Chondrocyte (in vitro differentiated cells): ENCODE results near the gene DLG3. TPM values are rescaled to one million over a fixed set of nuclear protein-coding genes. Genes with fewer than 3 reads are reported as not detected.

Experiments used
- DNase-seq: peaks from one replicate; pipeline ENCODE4 v3.0.0; 2021; ENCODE audit warnings: mixed read lengths, low spot score
- H3K27ac Mint-ChIP-seq: one replicate; pipeline ENCODE4 v1.8.0; 2021; ENCODE audit warnings: mild to moderate bottlenecking, moderate library complexity, mixed read lengths; ENCODE audit not compliant: unreplicated experiment
- H3K27me3 Mint-ChIP-seq: 2 replicates; pipeline ENCODE4 v1.8.0; 2021; ENCODE audit warnings: low read depth, mixed read lengths
- H3K36me3 Mint-ChIP-seq: 2 replicates; pipeline ENCODE4 v1.8.0; 2021; ENCODE audit warnings: low read depth, mixed read lengths
- H3K4me1 Mint-ChIP-seq: 2 replicates; pipeline ENCODE4 v1.8.0; 2021; ENCODE audit warnings: low read depth, mild to moderate bottlenecking, mixed read lengths
- H3K4me3 Mint-ChIP-seq: one replicate; pipeline ENCODE4 v1.8.0; 2021; ENCODE audit warnings: mild to moderate bottlenecking, moderate library complexity, mixed read lengths; ENCODE audit not compliant: unreplicated experiment
- H3K9me3 Mint-ChIP-seq: 2 replicates; pipeline ENCODE4 v1.8.0; 2021; ENCODE audit warnings: low read depth, mixed read lengths
- total RNA-seq: library from RNA; stranded (reverse); gene quantifications from 3 replicates; pipeline ENCODE4 v1.2.1, GENCODE V29; 2021
- TF ChIP-seq, protein P1 (sequence below): fragments of 200-600 bp; sonication (generic); IDR thresholded peaks from 2 replicates; pipeline ENCODE4 v1.5.0; 2021; ENCODE audit warnings: antibody characterized with exemption, mild to moderate bottlenecking, moderate library complexity

Gene DLG3
- total RNA-seq, 1 donor from 2014 or later = 11.5 TPM

DNA sequence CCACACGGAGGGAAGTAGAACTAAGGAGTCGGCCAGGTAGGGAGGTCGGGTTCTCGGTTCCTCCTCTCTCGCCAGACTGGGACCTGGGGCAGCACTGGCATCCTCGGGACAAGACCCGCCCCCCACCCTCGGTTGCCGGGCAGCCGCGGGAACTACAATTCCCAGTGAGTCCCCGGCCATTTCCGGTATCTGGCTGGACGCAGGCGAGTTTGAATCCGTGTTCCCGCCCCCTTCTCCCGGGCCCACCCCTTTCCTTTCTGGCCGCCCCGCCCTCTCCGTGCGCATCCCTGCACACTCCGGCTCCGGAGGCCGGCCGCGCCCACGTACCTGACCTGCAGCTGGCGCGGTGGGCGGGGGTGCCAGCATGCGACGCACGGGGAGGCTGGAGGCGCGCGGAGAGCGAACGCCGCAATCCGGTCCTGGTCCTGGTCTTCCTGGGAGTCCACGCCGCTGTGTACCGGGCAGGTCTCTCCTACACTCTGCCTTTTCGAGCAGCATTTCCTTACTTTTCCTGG is 10.2 kb upstream of the DLG3 start:
- no peaks in the 10 kb centered on the region for H3K27me3 Mint-ChIP-seq
- H3K36me3 Mint-ChIP-seq = no peaks in the 10 kb centered on the region
- peak overlapping the region; percentile 88 for H3K27ac Mint-ChIP-seq
- peak overlapping the region; percentile 82 for H3K4me3 Mint-ChIP-seq
- H3K9me3 Mint-ChIP-seq = peaks cover 2% of the 10 kb centered on the region
- DNase-seq = no peak
- peaks cover 11% of the 10 kb centered on the region for H3K4me1 Mint-ChIP-seq
- TF ChIP-seq, protein P1, sequence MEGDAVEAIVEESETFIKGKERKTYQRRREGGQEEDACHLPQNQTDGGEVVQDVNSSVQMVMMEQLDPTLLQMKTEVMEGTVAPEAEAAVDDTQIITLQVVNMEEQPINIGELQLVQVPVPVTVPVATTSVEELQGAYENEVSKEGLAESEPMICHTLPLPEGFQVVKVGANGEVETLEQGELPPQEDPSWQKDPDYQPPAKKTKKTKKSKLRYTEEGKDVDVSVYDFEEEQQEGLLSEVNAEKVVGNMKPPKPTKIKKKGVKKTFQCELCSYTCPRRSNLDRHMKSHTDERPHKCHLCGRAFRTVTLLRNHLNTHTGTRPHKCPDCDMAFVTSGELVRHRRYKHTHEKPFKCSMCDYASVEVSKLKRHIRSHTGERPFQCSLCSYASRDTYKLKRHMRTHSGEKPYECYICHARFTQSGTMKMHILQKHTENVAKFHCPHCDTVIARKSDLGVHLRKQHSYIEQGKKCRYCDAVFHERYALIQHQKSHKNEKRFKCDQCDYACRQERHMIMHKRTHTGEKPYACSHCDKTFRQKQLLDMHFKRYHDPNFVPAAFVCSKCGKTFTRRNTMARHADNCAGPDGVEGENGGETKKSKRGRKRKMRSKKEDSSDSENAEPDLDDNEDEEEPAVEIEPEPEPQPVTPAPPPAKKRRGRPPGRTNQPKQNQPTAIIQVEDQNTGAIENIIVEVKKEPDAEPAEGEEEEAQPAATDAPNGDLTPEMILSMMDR = no peak

DNA sequence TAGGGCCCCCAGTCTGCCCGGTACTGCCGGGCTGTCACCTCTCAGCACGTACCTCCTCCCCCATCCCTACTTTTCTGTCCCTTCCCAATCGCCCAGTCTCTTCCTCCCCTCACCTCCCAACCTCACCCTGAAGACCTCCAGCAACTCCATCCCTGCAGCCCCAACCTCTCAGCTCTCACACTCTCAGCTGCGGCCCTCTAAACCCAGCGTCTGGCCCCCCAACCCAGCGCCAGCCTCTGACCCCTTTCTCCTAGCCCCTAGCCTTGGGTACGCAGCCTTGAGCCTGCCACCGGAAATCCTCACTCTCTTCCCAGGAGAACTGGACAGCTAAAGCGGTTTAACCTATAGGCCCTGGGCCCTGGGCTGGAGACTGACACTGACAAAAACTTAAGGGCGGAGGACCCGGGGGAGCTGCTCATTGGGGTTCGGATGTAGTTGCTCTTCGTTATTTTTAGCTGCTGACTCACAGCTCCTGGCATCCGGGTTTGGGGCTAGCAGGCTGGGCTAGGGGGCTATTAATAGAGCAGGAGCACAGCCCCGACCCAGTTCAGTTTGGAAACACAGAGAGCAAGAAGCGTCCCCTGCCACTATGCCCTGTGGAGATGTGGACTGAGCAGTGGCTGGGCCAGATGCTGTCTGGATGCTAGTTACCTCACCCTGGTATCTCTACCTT is 9.6 kb upstream of the DLG3 start:
- TF ChIP-seq, protein P1 = no peak
- Mint-ChIP-seq H3K4me1 (peaks cover 11% of the 10 kb centered on the region), H3K27ac (peak overlapping the region; percentile 86), H3K36me3 (no peaks in the 10 kb centered on the region), H3K27me3 (no peaks in the 10 kb centered on the region), H3K4me3 (peak overlapping the region; percentile 82), H3K9me3 (peaks cover 2% of the 10 kb centered on the region)
- no peak for DNase-seq

- H3K27me3 Mint-ChIP-seq = peaks cover 5% of the 10 kb centered on the region
These were observed 8.3 kb upstream of the DLG3 start for GRCh38 chrX:70436343-70436742.

DNA sequence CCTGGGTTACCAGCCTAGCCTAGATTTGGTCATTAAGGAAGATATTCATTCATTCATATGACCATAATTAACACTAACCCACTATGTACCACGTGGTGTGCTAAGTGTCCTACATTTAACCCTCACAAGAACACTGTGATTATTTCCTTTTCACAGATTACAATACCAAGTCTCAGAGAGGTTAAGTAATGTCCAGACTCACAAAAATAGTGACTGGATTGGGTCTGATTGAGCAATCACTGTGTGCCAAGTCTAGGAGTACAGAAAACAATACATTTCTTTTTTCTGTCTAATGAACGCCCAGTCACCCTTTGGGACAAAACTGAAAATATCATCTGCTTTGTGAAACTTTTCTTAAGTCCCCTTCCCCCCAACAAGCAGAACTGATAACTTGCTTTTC is 7.6 kb upstream of the DLG3 start:
- no peak for DNase-seq
- H3K4me1 Mint-ChIP-seq = peaks cover 11% of the 10 kb centered on the region
- no peaks in the 10 kb centered on the region for H3K36me3 Mint-ChIP-seq
- H3K4me3 Mint-ChIP-seq = no peak overlapping the region
- no peak overlapping the region for H3K27ac Mint-ChIP-seq
- peaks cover 10% of the 10 kb centered on the region for H3K27me3 Mint-ChIP-seq
- TF ChIP-seq, protein P1 = no peak
- peaks cover 2% of the 10 kb centered on the region for H3K9me3 Mint-ChIP-seq

More at GRCh38 chrX:70436343-70436742, 8.3 kb upstream of the DLG3 start:
- H3K27ac Mint-ChIP-seq = no peak overlapping the region
- no peak for DNase-seq
- H3K4me1 Mint-ChIP-seq = peaks cover 11% of the 10 kb centered on the region
- H3K36me3 Mint-ChIP-seq = no peaks in the 10 kb centered on the region
- peaks cover 2% of the 10 kb centered on the region for H3K9me3 Mint-ChIP-seq
- TF ChIP-seq, protein P1 = no peak
- H3K4me3 Mint-ChIP-seq = no peak overlapping the region

DNA sequence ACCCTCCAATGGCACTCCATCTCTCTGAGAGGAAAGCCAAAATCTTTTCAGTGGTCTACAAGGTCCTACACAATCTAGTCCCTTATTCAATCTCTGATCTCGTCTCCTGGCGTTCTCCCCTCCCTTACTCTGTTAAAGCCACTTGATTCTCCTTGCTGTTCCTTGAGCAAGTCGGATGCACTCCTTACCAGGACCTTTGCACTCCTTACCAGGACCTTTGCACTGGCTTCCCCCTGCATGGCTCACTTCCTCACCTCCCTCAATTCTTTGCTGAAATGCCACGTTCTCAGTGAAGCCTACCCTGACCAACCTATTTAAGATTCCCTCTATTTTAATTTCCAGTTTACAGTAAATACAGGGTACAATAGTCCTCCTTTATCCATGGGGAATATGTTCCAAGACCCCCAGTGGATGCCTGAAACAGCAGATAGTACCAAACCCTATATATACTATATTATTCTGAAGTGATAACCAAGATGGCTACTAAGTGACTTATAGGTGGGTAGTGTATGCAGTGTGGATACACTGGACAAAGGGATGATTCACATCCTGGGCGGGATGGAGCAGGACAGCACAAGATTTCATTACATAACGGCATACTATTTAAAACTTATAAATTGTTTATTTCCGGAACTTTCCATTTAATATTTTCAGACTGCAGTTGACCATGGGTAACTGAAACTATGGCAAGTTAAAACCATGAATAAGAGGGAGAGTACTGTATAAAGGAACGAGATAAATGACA is 6.5 kb upstream of the DLG3 start:
- DNase-seq = no peak
- peaks cover 2% of the 10 kb centered on the region for H3K9me3 Mint-ChIP-seq
- H3K4me1 Mint-ChIP-seq = peaks cover 11% of the 10 kb centered on the region
- no peaks in the 10 kb centered on the region for H3K36me3 Mint-ChIP-seq
- H3K27ac Mint-ChIP-seq = no peak overlapping the region
- no peak overlapping the region for H3K4me3 Mint-ChIP-seq
- peaks cover 13% of the 10 kb centered on the region for H3K27me3 Mint-ChIP-seq
- TF ChIP-seq, protein P1 = no peak
